Activated CD4-positive, alpha-beta T cell treated with anti-CD3 and anti-CD28 coated beads, Interleukin-2, amount 10 ng/mL, durations not matched to agents 24 days and 14 days (primary cell): ENCODE results near the gene R3HDM2. TPM values are rescaled to one million over a fixed set of nuclear protein-coding genes. Genes with fewer than 3 reads are reported as not detected.

Experiments used
- DNase-seq: peaks from one replicate; pipeline ENCODE4 v3.0.0; 2022
- H3K27ac Mint-ChIP-seq: one replicate; pipeline ENCODE4 v1.8.0; 2022; ENCODE audit warnings: mild to moderate bottlenecking, mixed read lengths
- H3K27me3 Mint-ChIP-seq: one replicate; pipeline ENCODE4 v1.8.0; 2022; ENCODE audit warnings: mixed read lengths
- H3K36me3 Mint-ChIP-seq: one replicate; pipeline ENCODE4 v1.8.0; 2022; ENCODE audit warnings: low read depth, mild to moderate bottlenecking, mixed read lengths
- H3K4me1 Mint-ChIP-seq: one replicate; pipeline ENCODE4 v1.8.0; 2021; ENCODE audit warnings: mixed read lengths
- H3K4me3 Mint-ChIP-seq: one replicate; pipeline ENCODE4 v1.8.0; 2022; ENCODE audit warnings: mild to moderate bottlenecking, moderate library complexity, mixed read lengths
- H3K9me3 Mint-ChIP-seq: one replicate; pipeline ENCODE4 v1.8.0; 2021; ENCODE audit warnings: mixed read lengths
- intact Hi-C: fragments of 100-400 bp; cut with micrococcal nuclease; formaldehyde crosslinking; loops from one replicate; pipeline ENCODE4 v1.15.1; 2023
- total RNA-seq: library from RNA; stranded (reverse); gene quantifications from 2 replicates; pipeline ENCODE4 v1.2.3, GENCODE V29; 2022

Gene R3HDM2
- total RNA-seq, 1 donor from 2014 or later: 45.8 TPM

- intact Hi-C loops: loop anchor here (1.0 to 5.0 kb wide), 4 partner anchors 16 to 280 kb away; partner anchors contain the start of gene MBD6
- H3K4me1 Mint-ChIP-seq: peaks cover 45% of the 10 kb centered on the region
- H3K27ac Mint-ChIP-seq: peak overlapping the region; percentile 74
- peak overlapping the region; percentile 89 for H3K4me3 Mint-ChIP-seq
- H3K27me3 Mint-ChIP-seq: peaks cover 20% of the 10 kb centered on the region
- DNase-seq: peak; percentile 68
- H3K36me3 Mint-ChIP-seq: peaks cover 2% of the 10 kb centered on the region
- H3K9me3 Mint-ChIP-seq: no peaks in the 10 kb centered on the region
Observed at GRCh38 chr12:57461917-57462250, 31.0 kb upstream of the R3HDM2 start.

- DNase-seq: peak; percentile 76
- H3K9me3 Mint-ChIP-seq: no peaks in the 10 kb centered on the region
- peaks cover 20% of the 10 kb centered on the region for H3K27me3 Mint-ChIP-seq
- peaks cover 1% of the 10 kb centered on the region for H3K36me3 Mint-ChIP-seq
- peaks cover 45% of the 10 kb centered on the region for H3K4me1 Mint-ChIP-seq
- intact Hi-C loops: loop anchor here (5.0 kb wide), 2 partner anchors 161 to 281 kb away; no protein-coding TSS in a partner anchor
- peak overlapping the region; percentile 89 for H3K4me3 Mint-ChIP-seq
- H3K27ac Mint-ChIP-seq: peak overlapping the region; percentile 74
Observed at GRCh38 chr12:57461276-57461916, 30.6 kb upstream of the R3HDM2 start.

GRCh38 chr12:57460841-57461275 is 30.0 kb upstream of the R3HDM2 start:
- Mint-ChIP-seq H3K27me3 (peaks cover 20% of the 10 kb centered on the region), H3K4me1 (peaks cover 48% of the 10 kb centered on the region), H3K27ac (no peak overlapping the region), H3K36me3 (no peaks in the 10 kb centered on the region), H3K9me3 (no peaks in the 10 kb centered on the region), H3K4me3 (peak overlapping the region; percentile 89)
- intact Hi-C loops: loop anchor here (5.0 kb wide), 2 partner anchors 161 to 281 kb away; no protein-coding TSS in a partner anchor
- no peak for DNase-seq

- peak; percentile 74 for DNase-seq
- Mint-ChIP-seq H3K27ac (no peak overlapping the region), H3K27me3 (peaks cover 20% of the 10 kb centered on the region), H3K4me1 (peaks cover 52% of the 10 kb centered on the region), H3K4me3 (peak overlapping the region; percentile 78), H3K9me3 (no peaks in the 10 kb centered on the region), H3K36me3 (no peaks in the 10 kb centered on the region)
- intact Hi-C loops: loop anchor here (5.0 kb wide), 2 partner anchors 162 to 282 kb away; no protein-coding TSS in a partner anchor
Observed at GRCh38 chr12:57460468-57460784, 29.6 kb upstream of the R3HDM2 start.

DNA sequence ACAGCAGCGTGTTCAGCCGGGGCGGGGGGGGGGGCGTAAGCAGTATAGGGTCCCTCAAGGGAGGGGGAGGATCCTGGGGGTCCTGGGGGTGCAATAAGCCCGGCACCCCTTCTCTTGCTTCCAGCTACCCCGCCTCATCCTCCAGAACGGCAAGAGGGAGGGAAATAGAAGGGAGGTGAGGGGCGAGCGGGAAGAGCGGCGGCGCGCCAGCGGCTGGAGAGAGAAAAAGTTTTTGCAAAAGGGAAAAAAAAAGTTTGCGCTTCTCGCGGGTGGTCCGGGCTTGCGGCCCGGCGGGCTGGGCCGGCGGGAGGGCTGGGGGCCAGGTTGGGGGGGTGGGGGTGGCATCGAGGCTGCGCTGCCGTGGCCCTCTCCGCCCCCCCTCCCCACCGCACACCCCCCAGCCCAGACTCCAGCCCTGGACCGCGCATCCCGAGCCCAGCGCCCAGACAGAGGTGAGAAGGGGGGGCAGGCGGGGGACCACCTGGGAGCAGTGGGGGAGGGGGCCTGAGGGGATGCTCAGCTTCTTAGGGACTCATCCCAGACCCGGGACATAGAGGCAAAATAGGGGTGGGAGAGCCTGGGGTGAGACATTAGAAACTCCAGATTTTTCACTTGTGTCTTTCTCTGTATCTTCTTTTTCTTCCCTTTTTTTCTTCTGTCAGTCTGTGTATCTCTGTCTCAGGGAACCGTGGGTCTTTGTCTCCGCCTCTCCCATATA is 29.1 kb upstream of the R3HDM2 start, which contains the start of gene GLI1:
TSS of gene GLI1 (plus strand) at position 36 of the 718 bp plus-strand sequence. CDS start 3,907 bp downstream, outside the sequence.
- peak; percentile 59 for DNase-seq
- peak within 1 kb of the TSS; percentile 90 for H3K27ac Mint-ChIP-seq
- no peaks in the 10 kb centered on the region for H3K36me3 Mint-ChIP-seq
- peaks cover 51% of the 10 kb centered on the region for H3K4me1 Mint-ChIP-seq
- H3K4me3 Mint-ChIP-seq: peak within 1 kb of the TSS; percentile 95
- intact Hi-C loops: loop anchor here (1.0 to 5.0 kb wide), 6 partner anchors 16 to 282 kb away; partner anchors contain the start of genes DDIT3 and R3HDM2
- H3K27me3 Mint-ChIP-seq: peaks cover 20% of the 10 kb centered on the region
- H3K9me3 Mint-ChIP-seq: no peaks in the 10 kb centered on the region

DNA sequence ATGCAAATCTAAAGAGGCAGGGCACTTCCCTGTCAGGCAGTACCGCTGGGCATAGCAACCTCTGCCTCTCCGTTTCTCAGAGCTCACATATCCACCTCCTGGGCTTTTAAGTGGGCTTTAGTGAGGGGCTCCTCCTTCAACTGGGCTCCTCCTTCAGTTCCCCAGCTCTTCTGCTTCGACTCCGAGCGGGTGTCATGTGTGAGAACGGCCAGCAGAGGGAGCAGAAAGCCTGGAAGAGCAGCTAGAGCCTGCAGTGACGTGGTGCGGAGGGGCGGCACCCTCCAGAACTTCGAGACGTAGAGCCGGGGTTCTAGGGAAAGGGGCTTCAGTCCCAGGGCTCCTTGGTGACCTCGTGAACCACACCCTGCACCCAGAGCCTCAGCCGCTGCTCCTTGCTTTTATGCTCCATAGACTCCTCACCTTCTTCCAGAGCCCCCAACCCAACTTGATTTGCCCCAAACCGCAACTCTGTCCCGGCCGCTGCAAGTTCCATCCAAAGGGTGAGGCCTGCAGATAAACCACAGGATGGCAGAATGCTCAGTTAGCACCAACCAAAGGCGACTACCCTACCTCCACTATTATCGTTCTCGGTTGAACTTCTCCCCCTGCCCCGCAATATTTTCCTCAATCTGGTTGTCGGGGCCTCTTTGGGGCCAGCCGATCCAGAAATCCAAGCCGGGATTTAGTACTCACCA is 28.4 kb upstream of the R3HDM2 start:
- H3K9me3 Mint-ChIP-seq: no peaks in the 10 kb centered on the region
- H3K4me1 Mint-ChIP-seq: peaks cover 48% of the 10 kb centered on the region
- H3K27me3 Mint-ChIP-seq: peaks cover 20% of the 10 kb centered on the region
- DNase-seq: peak; percentile 98
- peak overlapping the region; percentile 95 for H3K4me3 Mint-ChIP-seq
- peak overlapping the region; percentile 90 for H3K27ac Mint-ChIP-seq
- no peaks in the 10 kb centered on the region for H3K36me3 Mint-ChIP-seq
- intact Hi-C loops: loop anchor here (1.0 to 2.0 kb wide), 4 partner anchors 17 to 178 kb away; partner anchors contain the start of genes DDIT3 and R3HDM2

GRCh38 chr12:57458665-57459054 is 27.8 kb upstream of the R3HDM2 start:
- Mint-ChIP-seq H3K36me3 (no peaks in the 10 kb centered on the region), H3K9me3 (no peaks in the 10 kb centered on the region), H3K4me3 (peak overlapping the region; percentile 95), H3K27me3 (peaks cover 17% of the 10 kb centered on the region), H3K4me1 (peaks cover 43% of the 10 kb centered on the region), H3K27ac (peak overlapping the region; percentile 90)
- DNase-seq: no peak
- intact Hi-C loops: loop anchor here (1.0 to 2.0 kb wide), 4 partner anchors 18 to 178 kb away; partner anchors contain the start of genes DDIT3 and R3HDM2

DNA sequence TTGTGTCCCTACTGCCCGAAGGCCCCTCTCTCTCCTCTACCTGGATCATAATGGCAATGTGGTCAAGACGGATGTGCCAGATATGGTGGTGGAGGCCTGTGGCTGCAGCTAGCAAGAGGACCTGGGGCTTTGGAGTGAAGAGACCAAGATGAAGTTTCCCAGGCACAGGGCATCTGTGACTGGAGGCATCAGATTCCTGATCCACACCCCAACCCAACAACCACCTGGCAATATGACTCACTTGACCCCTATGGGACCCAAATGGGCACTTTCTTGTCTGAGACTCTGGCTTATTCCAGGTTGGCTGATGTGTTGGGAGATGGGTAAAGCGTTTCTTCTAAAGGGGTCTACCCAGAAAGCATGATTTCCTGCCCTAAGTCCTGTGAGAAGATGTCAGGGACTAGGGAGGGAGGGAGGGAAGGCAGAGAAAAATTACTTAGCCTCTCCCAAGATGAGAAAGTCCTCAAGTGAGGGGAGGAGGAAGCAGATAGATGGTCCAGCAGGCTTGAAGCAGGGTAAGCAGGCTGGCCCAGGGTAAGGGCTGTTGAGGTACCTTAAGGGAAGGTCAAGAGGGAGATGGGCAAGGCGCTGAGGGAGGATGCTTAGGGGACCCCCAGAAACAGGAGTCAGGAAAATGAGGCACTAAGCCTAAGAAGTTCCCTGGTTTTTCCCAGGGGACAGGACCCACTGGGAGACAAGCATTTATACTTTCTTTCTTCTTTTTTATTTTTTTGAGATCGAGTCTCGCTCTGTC is 26.1 kb upstream of the R3HDM2 start:
- Mint-ChIP-seq H3K36me3 (no peaks in the 10 kb centered on the region), H3K27me3 (peaks cover 12% of the 10 kb centered on the region), H3K4me3 (no peak overlapping the region), H3K4me1 (peaks cover 36% of the 10 kb centered on the region), H3K27ac (no peak overlapping the region), H3K9me3 (no peaks in the 10 kb centered on the region)
- DNase-seq: no peak
- intact Hi-C loops: no loop called here

DNA sequence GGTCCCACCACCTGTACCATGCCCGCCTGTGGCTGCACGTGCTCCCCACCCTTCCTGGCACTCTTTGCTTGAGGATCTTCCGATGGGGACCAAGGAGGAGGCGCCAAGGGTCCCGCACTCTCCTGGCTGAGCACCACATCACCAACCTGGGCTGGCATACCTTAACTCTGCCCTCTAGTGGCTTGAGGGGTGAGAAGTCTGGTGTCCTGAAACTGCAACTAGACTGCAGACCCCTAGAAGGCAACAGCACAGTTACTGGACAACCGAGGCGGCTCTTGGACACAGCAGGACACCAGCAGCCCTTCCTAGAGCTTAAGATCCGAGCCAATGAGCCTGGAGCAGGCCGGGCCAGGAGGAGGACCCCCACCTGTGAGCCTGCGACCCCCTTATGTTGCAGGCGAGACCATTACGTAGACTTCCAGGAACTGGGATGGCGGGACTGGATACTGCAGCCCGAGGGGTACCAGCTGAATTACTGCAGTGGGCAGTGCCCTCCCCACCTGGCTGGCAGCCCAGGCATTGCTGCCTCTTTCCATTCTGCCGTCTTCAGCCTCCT is 25.4 kb upstream of the R3HDM2 start:
- Mint-ChIP-seq H3K27ac (no peak overlapping the region), H3K27me3 (peaks cover 9% of the 10 kb centered on the region), H3K9me3 (no peaks in the 10 kb centered on the region), H3K4me1 (peaks cover 32% of the 10 kb centered on the region), H3K4me3 (peak overlapping the region; percentile 53), H3K36me3 (no peaks in the 10 kb centered on the region)
- DNase-seq: peak; percentile 86
- intact Hi-C loops: no loop called here

DNA sequence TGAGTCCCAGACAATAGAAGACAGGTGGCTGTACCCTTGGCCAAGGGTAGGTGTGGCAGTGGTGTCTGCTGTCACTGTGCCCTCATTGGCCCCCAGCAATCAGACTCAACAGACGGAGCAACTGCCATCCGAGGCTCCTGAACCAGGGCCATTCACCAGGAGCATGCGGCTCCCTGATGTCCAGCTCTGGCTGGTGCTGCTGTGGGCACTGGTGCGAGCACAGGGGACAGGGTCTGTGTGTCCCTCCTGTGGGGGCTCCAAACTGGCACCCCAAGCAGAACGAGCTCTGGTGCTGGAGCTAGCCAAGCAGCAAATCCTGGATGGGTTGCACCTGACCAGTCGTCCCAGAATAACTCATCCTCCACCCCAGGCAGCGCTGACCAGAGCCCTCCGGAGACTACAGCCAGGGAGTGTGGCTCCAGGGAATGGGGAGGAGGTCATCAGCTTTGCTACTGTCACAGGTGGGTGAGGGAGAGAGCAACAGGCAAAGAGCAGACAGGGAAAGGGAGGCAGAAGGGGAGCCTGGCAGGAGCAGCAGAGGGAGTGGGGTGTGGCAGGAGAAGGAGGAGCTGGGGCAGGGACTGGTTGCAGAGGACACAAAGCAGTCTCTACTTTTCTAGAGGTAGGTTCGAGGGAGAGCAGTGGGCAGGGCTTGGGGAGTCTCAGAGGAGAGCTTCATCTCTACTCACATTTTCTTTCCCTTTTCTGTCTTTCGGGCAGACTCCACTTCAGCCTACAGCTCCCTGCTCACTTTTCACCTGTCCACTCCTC is 24.7 kb upstream of the R3HDM2 start:
- intact Hi-C loops: no loop called here
- Mint-ChIP-seq H3K4me1 (peaks cover 28% of the 10 kb centered on the region), H3K9me3 (no peaks in the 10 kb centered on the region), H3K36me3 (no peaks in the 10 kb centered on the region), H3K27ac (no peak overlapping the region), H3K27me3 (peaks cover 6% of the 10 kb centered on the region), H3K4me3 (peak overlapping the region; percentile 53)
- no peak for DNase-seq

DNA sequence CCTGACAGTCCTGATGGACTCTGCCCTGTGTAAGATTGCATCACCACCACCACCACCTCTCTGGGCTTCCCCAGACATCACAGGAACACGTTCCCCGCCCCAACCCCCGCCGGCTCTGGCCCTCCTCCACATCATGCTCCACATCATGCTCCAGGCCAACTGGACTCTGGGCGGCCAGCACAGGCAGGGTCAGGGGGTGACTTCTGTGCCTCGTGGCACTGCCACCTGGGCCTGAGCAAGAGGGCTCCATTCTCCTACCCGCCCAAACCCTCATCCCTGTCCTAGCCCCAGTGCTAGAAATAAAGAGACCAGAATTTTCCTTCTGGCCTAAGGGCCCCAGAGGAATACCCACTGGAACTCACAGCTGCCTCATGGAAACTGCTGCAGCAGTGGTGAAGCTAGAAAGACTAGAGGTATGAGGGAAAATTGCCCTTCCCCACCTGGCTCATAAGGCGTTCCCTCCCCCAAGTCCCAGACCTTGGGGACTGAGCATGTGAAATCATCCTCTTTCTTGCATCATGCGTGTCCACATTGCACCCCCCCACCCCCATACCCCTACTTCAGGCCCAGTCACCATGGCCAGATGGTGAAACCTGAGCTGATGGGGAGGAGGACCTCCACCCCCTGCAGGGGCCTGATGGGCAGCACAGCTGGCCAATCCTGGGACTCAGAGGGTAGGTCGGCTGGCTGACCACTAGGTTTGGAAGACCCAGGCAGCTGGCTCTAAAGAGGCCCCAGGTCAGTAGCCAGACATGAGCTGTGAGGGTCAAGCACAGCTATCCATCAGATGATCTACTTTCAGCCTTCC is 23.9 kb upstream of the R3HDM2 start, which contains the start of gene INHBE:
TSS of gene INHBE (plus strand) at position 742 of the 808 bp plus-strand sequence. CDS start 230 bp downstream, outside the sequence.
- no peaks in the 10 kb centered on the region for H3K36me3 Mint-ChIP-seq
- H3K9me3 Mint-ChIP-seq: no peaks in the 10 kb centered on the region
- intact Hi-C loops: no loop called here
- H3K4me3 Mint-ChIP-seq: peak within 1 kb of the TSS; percentile 53
- H3K27me3 Mint-ChIP-seq: peaks cover 2% of the 10 kb centered on the region
- no peak for DNase-seq
- peak within 1 kb of the TSS; percentile 7 for H3K27ac Mint-ChIP-seq
- peaks cover 24% of the 10 kb centered on the region for H3K4me1 Mint-ChIP-seq

GRCh38 chr12:57454213-57454565 is 23.3 kb upstream of the R3HDM2 start:
- Mint-ChIP-seq H3K36me3 (no peaks in the 10 kb centered on the region), H3K27me3 (no peaks in the 10 kb centered on the region), H3K9me3 (no peaks in the 10 kb centered on the region), H3K4me3 (no peak overlapping the region), H3K27ac (peak overlapping the region; percentile 7), H3K4me1 (peaks cover 19% of the 10 kb centered on the region)
- intact Hi-C loops: no loop called here
- DNase-seq: no peak
